ENCODE measurements around the gene IL17D.

The IL17D gene

GRCh38 chr13:20704459-20705069 is 1.1 kb downstream of the IL17D start:
- Histone ChIP-seq H3F3A (ENCODE audit: insufficient read depth) (no peaks in the 10 kb centered on the region), H2AFZ (ENCODE audit: low read depth, low read length, severe bottlenecking) (no peak overlapping the region), H4K20me1 (ENCODE audit: low read depth, low read length) (no peaks in the 10 kb centered on the region), H3K27me3 (ENCODE audit: low read length) (no peaks in the 10 kb centered on the region), H3K36me3 (ENCODE audit: low read length) (no peaks in the 10 kb centered on the region), H3K9me2 (replicated peaks; ENCODE audit: insufficient read depth, low read length) (no peaks in the 10 kb centered on the region), H3K4me3 (ENCODE audit: insufficient read depth, low read length, poor library complexity, severe bottlenecking) (no peak overlapping the region), H3K27ac (ENCODE audit: low read depth, low read length) (no peak overlapping the region), H3K79me2 (ENCODE audit: insufficient read depth, low read length) (no peaks in the 10 kb centered on the region), H3K4me2 (ENCODE audit: low read depth, low read length, poor library complexity, severe bottlenecking) (no peak overlapping the region), H3K9ac (ENCODE audit: low read length) (no peak overlapping the region), H3K9me3 (ENCODE audit: insufficient read depth, low read length) (no peaks in the 10 kb centered on the region)
- no peak for TF ChIP-seq CTCF (IDR thresholded peaks at IDR 0.05; ENCODE audit: insufficient read depth, low read length, poor library complexity, severe bottlenecking)
- no peak for TF ChIP-seq EZH2phosphoT487 (conservative IDR thresholded peaks at IDR 0.05; ENCODE audit: low read length)

- no peaks in the 10 kb centered on the region for H3K79me2 ChIP-seq (ENCODE audit: insufficient read depth, low read length)
- H3F3A ChIP-seq (ENCODE audit: insufficient read depth) = no peaks in the 10 kb centered on the region
- H3K4me2 ChIP-seq (ENCODE audit: low read depth, low read length, poor library complexity, severe bottlenecking) = no peak overlapping the region
- H3K36me3 ChIP-seq (ENCODE audit: low read length) = no peaks in the 10 kb centered on the region
- H3K27me3 ChIP-seq (ENCODE audit: low read length) = no peaks in the 10 kb centered on the region
- no peak overlapping the region for H3K4me3 ChIP-seq (ENCODE audit: insufficient read depth, low read length, poor library complexity, severe bottlenecking)
- H3K27ac ChIP-seq (ENCODE audit: low read depth, low read length) = no peak overlapping the region
- H4K20me1 ChIP-seq (ENCODE audit: low read depth, low read length) = no peaks in the 10 kb centered on the region
- H3K9ac ChIP-seq (ENCODE audit: low read length) = no peak overlapping the region
- TF ChIP-seq CTCF (IDR thresholded peaks at IDR 0.05; ENCODE audit: insufficient read depth, low read length, poor library complexity, severe bottlenecking) (no peak), EZH2phosphoT487 (conservative IDR thresholded peaks at IDR 0.05; ENCODE audit: low read length) (no peak)
- H3K9me2 ChIP-seq (replicated peaks; ENCODE audit: insufficient read depth, low read length) = no peaks in the 10 kb centered on the region
- H2AFZ ChIP-seq (ENCODE audit: low read depth, low read length, severe bottlenecking) = no peak overlapping the region
- H3K9me3 ChIP-seq (ENCODE audit: insufficient read depth, low read length) = no peaks in the 10 kb centered on the region
Measured at GRCh38 chr13:20706661-20707060, 3.2 kb downstream of the IL17D start.

- no peak for TF ChIP-seq EZH2phosphoT487 (conservative IDR thresholded peaks at IDR 0.05; ENCODE audit: low read length)
- TF ChIP-seq CTCF (IDR thresholded peaks at IDR 0.05; ENCODE audit: insufficient read depth, low read length, poor library complexity, severe bottlenecking) = no peak
Measured at GRCh38 chr13:20708216-20708615, 4.7 kb downstream of the IL17D start.

More at GRCh38 chr13:20708216-20708615, 4.7 kb downstream of the IL17D start:
- H3K27ac ChIP-seq (ENCODE audit: low read depth, low read length) = no peak overlapping the region
- no peaks in the 10 kb centered on the region for H3K9me2 ChIP-seq (replicated peaks; ENCODE audit: insufficient read depth, low read length)
- H3K27me3 ChIP-seq (ENCODE audit: low read length) = no peaks in the 10 kb centered on the region
- no peak overlapping the region for H3K4me2 ChIP-seq (ENCODE audit: low read depth, low read length, poor library complexity, severe bottlenecking)
- no peaks in the 10 kb centered on the region for H3K9me3 ChIP-seq (ENCODE audit: insufficient read depth, low read length)
- H3F3A ChIP-seq (ENCODE audit: insufficient read depth) = no peaks in the 10 kb centered on the region
- H3K4me3 ChIP-seq (ENCODE audit: insufficient read depth, low read length, poor library complexity, severe bottlenecking) = no peak overlapping the region
- H3K9ac ChIP-seq (ENCODE audit: low read length) = no peak overlapping the region
- no peaks in the 10 kb centered on the region for H3K79me2 ChIP-seq (ENCODE audit: insufficient read depth, low read length)
- no peak overlapping the region for H2AFZ ChIP-seq (ENCODE audit: low read depth, low read length, severe bottlenecking)
- no peaks in the 10 kb centered on the region for H3K36me3 ChIP-seq (ENCODE audit: low read length)
- no peaks in the 10 kb centered on the region for H4K20me1 ChIP-seq (ENCODE audit: low read depth, low read length)

All from SU-DHL-6 (cell line).